ENCODE data around the gene SNRNP200.

The SNRNP200 gene

DNA sequence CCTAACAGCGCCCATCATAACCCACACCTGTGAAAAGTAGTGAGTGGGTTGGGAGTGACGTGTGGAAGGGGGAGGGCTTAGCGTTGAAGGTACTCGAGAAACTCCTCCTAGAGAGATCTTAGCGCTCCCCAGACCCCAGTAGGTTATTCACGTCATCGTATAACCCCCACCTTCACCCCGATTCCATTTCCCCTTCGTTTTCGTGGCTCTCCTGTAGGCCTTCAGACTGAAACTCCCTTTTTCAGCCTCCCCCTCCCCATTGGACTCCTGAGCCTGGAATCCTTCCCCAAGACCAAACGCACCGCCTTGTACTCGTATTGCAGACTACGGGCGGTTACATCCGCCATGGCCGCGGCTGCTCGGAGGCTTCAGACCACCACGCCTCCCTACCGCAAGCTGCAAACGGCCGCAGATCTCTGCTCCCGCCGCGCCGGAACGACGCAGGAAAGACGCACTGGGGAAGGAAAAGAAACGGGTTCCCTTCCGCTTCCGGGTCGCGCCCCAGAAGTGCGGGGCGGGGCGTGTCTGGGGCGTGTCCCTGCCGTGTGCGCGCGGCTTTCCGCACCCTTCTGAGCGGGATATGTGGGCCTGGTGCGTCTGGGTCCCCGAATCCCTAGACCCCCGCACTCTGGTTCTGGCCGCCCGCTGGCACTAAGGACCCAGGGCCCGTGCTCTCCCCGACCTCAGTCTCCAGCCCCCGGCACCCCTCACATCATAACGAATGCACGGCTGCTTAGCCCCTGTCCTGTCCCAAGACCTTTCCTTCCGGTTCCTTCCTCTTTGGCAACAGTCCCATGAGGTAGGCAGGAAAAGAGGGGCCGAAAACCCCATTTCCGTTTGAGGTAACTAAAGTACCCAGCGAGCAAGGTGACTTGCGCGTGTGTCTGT lies at the start of gene SNRNP200:
TSS of gene SNRNP200 (minus strand) at position 456 of the 888 bp plus-strand sequence. CDS start at position 347, 109 bp downstream.
- peak; percentile 84 to 85 for DNase-seq

DNA sequence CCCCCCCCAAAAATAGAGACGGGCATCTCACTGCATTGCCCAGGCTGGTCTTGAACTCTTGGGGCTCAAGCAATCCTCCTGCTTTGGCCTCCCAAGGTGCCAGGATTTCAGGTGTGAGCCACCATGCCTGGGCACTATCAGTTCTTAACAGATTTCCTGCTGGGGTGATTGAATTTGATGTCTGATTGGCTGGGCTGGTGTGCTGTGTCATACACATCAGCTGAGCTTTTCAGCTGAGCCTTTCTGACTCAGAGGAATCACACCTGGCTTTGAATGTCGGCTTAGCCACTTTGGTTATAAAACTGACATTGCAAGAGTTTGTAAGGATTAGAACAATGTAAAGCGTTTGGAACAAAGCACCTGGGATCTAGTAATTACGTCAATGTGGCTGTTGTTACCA lies 49.1 kb upstream of the SNRNP200 start:
- no peak for DNase-seq

- DNase-seq: no peak
These were observed 48.3 kb upstream of the SNRNP200 start for GRCh38 chr2:96353606-96354101.

GRCh38 chr2:96353032-96353561 lies 47.8 kb upstream of the SNRNP200 start:
- DNase-seq: no peak

DNA sequence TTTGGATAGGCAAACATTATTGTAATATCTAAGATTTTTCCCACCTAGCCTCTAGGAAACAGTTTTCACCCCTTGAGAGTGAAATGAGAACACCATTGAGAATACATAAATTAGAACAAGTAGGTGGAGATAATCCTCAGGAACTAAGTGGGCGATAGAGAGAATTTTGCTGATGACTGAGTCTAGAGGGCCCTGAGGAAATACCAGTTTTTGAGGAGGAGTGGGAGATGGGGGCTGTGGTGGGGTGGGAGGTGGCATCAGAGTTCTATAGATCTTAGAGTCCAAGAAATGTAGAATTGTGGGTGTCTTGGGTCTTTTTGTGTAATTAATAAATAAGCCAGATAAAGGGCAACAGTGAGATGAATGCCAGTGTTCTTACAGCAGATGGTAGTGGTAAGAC lies 42.0 kb upstream of the SNRNP200 start:
- no peak for DNase-seq

- DNase-seq: no peak
These were observed 40.6 kb upstream of the SNRNP200 start for GRCh38 chr2:96345868-96346462.

- DNase-seq: no peak
These were observed 40.1 kb upstream of the SNRNP200 start for GRCh38 chr2:96345438-96345837.

- peak; percentile 26 to 40 for DNase-seq
These were observed 38.7 kb upstream of the SNRNP200 start for GRCh38 chr2:96344011-96344410.

GRCh38 chr2:96342085-96342484 lies 36.7 kb upstream of the SNRNP200 start:
- peak; percentile 24 to 38 for DNase-seq

- DNase-seq: no peak
These were observed 36.3 kb upstream of the SNRNP200 start for GRCh38 chr2:96341641-96342040.

DNA sequence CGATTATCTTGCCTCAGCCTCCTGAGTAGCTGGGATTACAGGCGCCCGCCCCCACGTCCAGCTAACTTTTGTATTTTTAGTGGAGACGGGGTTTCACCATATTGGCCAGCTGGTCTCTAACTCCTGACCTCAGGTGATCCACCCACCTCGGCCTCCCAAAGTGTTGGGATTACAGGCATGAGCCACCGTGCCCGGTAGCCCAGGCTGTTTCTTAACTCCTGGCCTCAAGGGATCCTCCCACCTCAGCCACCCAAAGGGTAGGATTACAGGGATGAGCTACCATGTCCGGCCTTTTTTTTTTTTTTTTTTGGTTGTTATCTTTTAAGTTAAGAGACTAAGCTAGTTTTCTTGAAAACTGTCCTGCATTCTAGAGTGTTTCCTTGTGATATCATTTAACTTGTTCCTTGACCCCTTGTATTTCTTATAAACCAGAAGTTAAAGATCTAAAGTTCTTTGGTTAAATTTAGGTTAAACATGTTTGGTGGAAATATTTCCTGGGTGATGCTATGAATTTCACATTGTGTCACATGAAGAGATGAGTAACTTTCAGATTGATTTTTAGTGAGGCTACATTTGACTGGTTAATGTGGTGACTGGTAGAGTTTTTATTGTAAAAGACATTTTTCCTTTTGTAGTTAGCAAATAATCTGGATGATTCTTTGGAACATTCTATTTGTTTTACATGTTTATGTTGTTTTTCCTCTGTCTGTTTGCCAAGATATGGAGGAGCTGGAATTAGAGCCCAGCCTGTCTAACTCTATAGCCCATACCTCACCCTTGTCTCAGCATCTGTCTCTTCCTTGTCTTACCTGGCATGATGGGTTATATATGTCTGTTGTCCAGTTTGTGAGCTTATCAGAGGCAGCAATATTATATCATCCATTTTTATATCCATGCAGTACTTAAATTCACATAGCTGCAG lies 35.4 kb upstream of the SNRNP200 start:
- no peak for DNase-seq

GRCh38 chr2:96336873-96337272 lies 31.5 kb upstream of the SNRNP200 start:
- DNase-seq: no peak

GRCh38 chr2:96336104-96336775 lies 30.9 kb upstream of the SNRNP200 start:
- no peak for DNase-seq

DNA sequence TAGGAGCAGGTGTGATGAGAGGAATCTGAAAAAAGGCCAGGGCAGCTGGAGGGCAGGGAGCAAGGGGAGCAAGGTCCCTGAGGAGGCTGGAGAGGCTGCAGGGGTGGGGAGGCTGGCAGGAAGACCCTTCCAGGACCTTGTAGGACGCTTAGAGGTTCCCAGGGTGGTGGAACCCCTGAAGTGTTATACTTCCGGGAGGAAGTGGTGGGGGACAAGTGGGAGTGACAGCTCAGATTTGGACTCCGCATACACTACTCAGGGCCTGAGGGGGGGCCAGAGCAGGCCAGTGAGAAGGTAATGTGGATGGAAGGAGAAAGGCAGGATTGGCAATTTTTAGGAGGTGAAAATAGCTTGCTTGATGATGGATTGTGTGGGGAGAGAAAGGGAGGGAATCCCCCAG lies 28.4 kb upstream of the SNRNP200 start:
- no peak for DNase-seq

- DNase-seq: no peak
These were observed 25.1 kb upstream of the SNRNP200 start for GRCh38 chr2:96330407-96330806.

GRCh38 chr2:96329874-96330273 lies 24.5 kb upstream of the SNRNP200 start:
- no peak for DNase-seq

- DNase-seq: no peak
These were observed 24.1 kb upstream of the SNRNP200 start for GRCh38 chr2:96329456-96329855.

DNA sequence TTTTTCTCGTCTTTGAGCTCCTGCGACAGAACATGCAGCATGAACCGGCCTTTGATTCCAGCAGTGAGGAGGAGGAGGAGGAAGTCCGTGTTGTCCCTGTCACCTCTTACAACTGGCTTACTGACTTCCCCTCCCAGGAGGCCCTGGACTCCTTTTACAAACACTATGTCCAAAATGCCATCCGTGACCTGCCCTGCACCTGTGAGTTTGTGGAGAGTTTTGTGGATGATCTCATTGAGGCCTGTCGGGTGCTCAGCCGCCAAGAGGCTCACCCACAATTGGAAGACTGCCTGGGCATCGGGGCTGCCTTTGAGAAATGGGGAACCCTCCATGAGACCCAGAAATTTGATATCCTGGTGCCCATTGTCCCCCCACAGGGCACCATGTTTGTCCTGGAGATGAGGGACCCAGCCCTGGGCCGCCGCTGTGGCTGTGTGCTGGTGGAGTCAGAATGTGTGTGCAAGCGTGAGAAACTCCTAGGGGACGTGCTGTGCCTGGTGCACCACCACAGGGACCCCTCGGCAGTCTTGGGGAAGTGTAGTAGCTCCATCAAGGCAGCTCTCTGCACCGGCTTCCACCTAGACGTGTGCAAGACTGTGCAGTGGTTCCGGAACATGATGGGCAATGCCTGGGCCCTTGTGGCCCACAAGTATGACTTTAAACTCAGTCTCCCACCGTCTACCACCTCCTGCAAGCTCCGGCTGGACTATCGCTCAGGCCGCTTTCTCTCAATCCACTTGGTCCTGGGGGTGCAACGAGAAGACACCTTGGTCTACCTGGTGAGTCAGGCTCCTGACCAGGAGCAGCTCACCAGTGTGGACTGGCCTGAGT lies 21.9 kb upstream of the SNRNP200 start:
- no peak for DNase-seq

DNA sequence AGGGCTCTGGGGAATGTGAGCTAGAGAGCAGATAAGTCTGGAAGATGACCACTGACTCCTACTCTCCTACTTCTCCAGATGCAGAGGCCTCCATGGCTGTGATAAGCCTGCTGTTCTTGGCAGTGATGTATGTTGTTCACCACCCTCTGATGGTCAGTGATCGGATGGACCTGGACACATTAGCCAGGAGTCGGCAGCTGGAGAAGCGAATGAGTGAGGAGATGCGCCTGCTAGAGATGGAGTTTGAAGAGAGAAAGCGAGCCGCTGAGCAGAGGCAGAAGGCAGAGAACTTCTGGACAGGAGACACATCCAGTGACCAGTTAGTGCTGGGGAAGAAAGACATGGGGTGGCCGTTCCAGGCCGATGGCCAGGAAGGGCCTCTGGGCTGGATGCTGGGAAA lies 21.2 kb upstream of the SNRNP200 start:
- no peak for DNase-seq

GRCh38 chr2:96325884-96326255 lies 20.5 kb upstream of the SNRNP200 start:
- peak; percentile 40 to 44 for DNase-seq
